Loucy (cell line): Measurements from ENCODE around the gene FOSB.

Experiments used
- H2AFZ ChIP-seq: fragments of 200-600 bp; sonication (generic); 2 replicates; pipeline ENCODE4 v1.6.0; 2016; ENCODE audit warnings: antibody characterized with exemption, mild to moderate bottlenecking, low read length, moderate library complexity
- H3F3A ChIP-seq: fragments of 200-600 bp; 2 replicates; pipeline ENCODE4 v1.6.0; 2016; ENCODE audit warnings: antibody characterized with exemption, low read depth, mild to moderate bottlenecking
- H3K27me3 ChIP-seq: fragments of 200-600 bp; sonication (generic); 2 replicates; pipeline ENCODE4 v1.6.1; 2014; ENCODE audit warnings: low read length, mild to moderate bottlenecking; ENCODE audit not compliant: insufficient read depth, poor library complexity, severe bottlenecking
- H3K36me3 ChIP-seq: fragments of 200-600 bp; sonication (generic); 2 replicates; pipeline ENCODE4 v1.6.1; 2016; ENCODE audit warnings: low read length; ENCODE audit not compliant: insufficient read depth
- H3K4me1 ChIP-seq: fragments of 200-600 bp; sonication (generic); 2 replicates; pipeline ENCODE4 v1.5.1; 2014; ENCODE audit warnings: low read length, mild to moderate bottlenecking; ENCODE audit not compliant: insufficient read depth, poor library complexity, severe bottlenecking
- H3K4me2 ChIP-seq: fragments of 200-600 bp; sonication (generic); 2 replicates; pipeline ENCODE4 v1.6.0; 2014; ENCODE audit warnings: antibody characterized with exemption, low read length, low read depth, mild to moderate bottlenecking; ENCODE audit not compliant: poor library complexity, severe bottlenecking
- H3K4me3 ChIP-seq: fragments of 200-600 bp; sonication (generic); 2 replicates; pipeline ENCODE4 v1.5.1; 2014; ENCODE audit warnings: low read length, mild to moderate bottlenecking, mixed read lengths; ENCODE audit not compliant: poor library complexity, severe bottlenecking
- H3K79me2 ChIP-seq: fragments of 200-600 bp; sonication (generic); 2 replicates; pipeline ENCODE4 v1.6.1; 2014; ENCODE audit warnings: low read length; ENCODE audit not compliant: insufficient read depth
- H3K9ac ChIP-seq: fragments of 200-600 bp; sonication (generic); 2 replicates; pipeline ENCODE4 v1.6.0; 2014; ENCODE audit warnings: mild to moderate bottlenecking, low read depth, low read length, moderate library complexity; ENCODE audit not compliant: poor library complexity, severe bottlenecking
- H3K9me2 ChIP-seq: fragments of 200-600 bp; sonication (generic); replicated peaks from 2 replicates; pipeline ENCODE4 v1.6.1; 2016; ENCODE audit warnings: low read depth, low read length, mixed read lengths
- H3K9me3 ChIP-seq: fragments of 200-600 bp; sonication (generic); 2 replicates; pipeline ENCODE4 v1.6.1; 2014; ENCODE audit warnings: mild to moderate bottlenecking, antibody characterized with exemption, low read length, low read depth; ENCODE audit not compliant: insufficient read depth
- H4K20me1 ChIP-seq: fragments of 200-600 bp; sonication (generic); 2 replicates; pipeline ENCODE4 v1.6.0; 2014; ENCODE audit warnings: antibody characterized with exemption, low read length, mild to moderate bottlenecking; ENCODE audit not compliant: insufficient read depth, poor library complexity, severe bottlenecking
- CTCF ChIP-seq: fragments of 200-600 bp; sonication (generic); conservative IDR thresholded peaks from 2 replicates; pipeline ENCODE4 v1.5.1; 2014; ENCODE audit warnings: mild to moderate bottlenecking, antibody characterized with exemption, low read length
- EZH2phosphoT487 ChIP-seq: fragments of 200-600 bp; IDR thresholded peaks from 2 replicates; pipeline ENCODE4 v1.6.1; 2018; ENCODE audit warnings: antibody characterized with exemption, mild to moderate bottlenecking, moderate library complexity, borderline replicate concordance

Gene FOSB

GRCh38 chr19:45517641-45518468 is 50.1 kb downstream of the FOSB start:
- Histone ChIP-seq H3K4me2 (no peak overlapping the region), H3F3A (no peaks in the 10 kb centered on the region; the same call in 1 of the 2 replicates), H3K4me3 (no peak overlapping the region), H3K9ac (no peak overlapping the region), H3K79me2 (peaks cover 48% of the 10 kb centered on the region), H3K4me1 (peaks cover 24% of the 10 kb centered on the region), H4K20me1 (peaks cover 47% of the 10 kb centered on the region), H3K36me3 (peaks cover 71% of the 10 kb centered on the region; the same call in 1 of the 2 replicates), H3K9me3 (no peaks in the 10 kb centered on the region), H2AFZ (no peak overlapping the region), H3K27me3 (no peaks in the 10 kb centered on the region), H3K9me2 (no peaks in the 10 kb centered on the region)
- TF ChIP-seq EZH2phosphoT487 (no peak), CTCF (no peak)

- H4K20me1 ChIP-seq = peaks cover 41% of the 10 kb centered on the region
- TF ChIP-seq EZH2phosphoT487 (no peak), CTCF (no peak)
- no peak overlapping the region for H3K9ac ChIP-seq
- no peak overlapping the region for H3K4me3 ChIP-seq
- H2AFZ ChIP-seq = no peak overlapping the region
- H3F3A ChIP-seq = no peaks in the 10 kb centered on the region; the same call in 1 of the 2 replicates
- peaks cover 42% of the 10 kb centered on the region for H3K79me2 ChIP-seq
- H3K36me3 ChIP-seq = peaks cover 76% of the 10 kb centered on the region; the same call in 1 of the 2 replicates
- no peak overlapping the region for H3K4me2 ChIP-seq
- H3K4me1 ChIP-seq = peaks cover 24% of the 10 kb centered on the region
- H3K27me3 ChIP-seq = no peaks in the 10 kb centered on the region
- no peaks in the 10 kb centered on the region for H3K9me3 ChIP-seq
- no peaks in the 10 kb centered on the region for H3K9me2 ChIP-seq
Measured at GRCh38 chr19:45518469-45518826, 50.7 kb downstream of the FOSB start.

GRCh38 chr19:45522010-45522941 is 54.5 kb downstream of the FOSB start:
- peaks cover 84% of the 10 kb centered on the region for H3K36me3 ChIP-seq
- H3K4me2 ChIP-seq = no peak overlapping the region
- H3K4me1 ChIP-seq = no peaks in the 10 kb centered on the region
- H3F3A ChIP-seq = no peaks in the 10 kb centered on the region; the same call in 1 of the 2 replicates
- no peak overlapping the region for H2AFZ ChIP-seq
- no peak overlapping the region for H3K4me3 ChIP-seq
- peaks cover 16% of the 10 kb centered on the region for H4K20me1 ChIP-seq
- peaks cover 8% of the 10 kb centered on the region; the same call in 1 of the 2 replicates for H3K79me2 ChIP-seq
- no peaks in the 10 kb centered on the region for H3K9me2 ChIP-seq
- no peaks in the 10 kb centered on the region for H3K27me3 ChIP-seq
- no peak for TF ChIP-seq CTCF
- no peak for TF ChIP-seq EZH2phosphoT487
- no peak overlapping the region for H3K9ac ChIP-seq
- H3K9me3 ChIP-seq = no peaks in the 10 kb centered on the region
